Vagina (tissue), 2 donors: ENCODE measurements around the gene KRT86.

Source experiments
- POLR2A ChIP-seq, 2 donors: fragments of 450-650 bp; IDR thresholded peaks; one replicate each; pipeline ENCODE4 v1.6.1; 2017; ENCODE audit warnings: antibody characterized with exemption in 2 of 2, mild to moderate bottlenecking in 2 of 2, moderate library complexity in 2 of 2
- POLR2AphosphoS5 ChIP-seq, 2 donors: sonication (generic); formaldehyde crosslinking; IDR thresholded peaks; one replicate each; pipeline ENCODE4 v1.9.0; 2017; ENCODE audit warnings: antibody characterized with exemption in 2 of 2, mild to moderate bottlenecking in 2 of 2, low read depth in 1 of 2; ENCODE audit not compliant: insufficient read depth in 1 of 2
- TF ChIP-seq, protein P1 (sequence below), 3 experiments: fragments of 450-650 bp in 2 of 3; fragments of 200-600 bp in 1 of 3; sonication (generic) in 1 of 3; IDR thresholded peaks; one replicate each; pipeline ENCODE4 v1.5.1; 2017 to 2019; ENCODE audit warnings: antibody characterized with exemption in 3 of 3, mild to moderate bottlenecking in 2 of 3, moderate library complexity in 2 of 3

DNA sequence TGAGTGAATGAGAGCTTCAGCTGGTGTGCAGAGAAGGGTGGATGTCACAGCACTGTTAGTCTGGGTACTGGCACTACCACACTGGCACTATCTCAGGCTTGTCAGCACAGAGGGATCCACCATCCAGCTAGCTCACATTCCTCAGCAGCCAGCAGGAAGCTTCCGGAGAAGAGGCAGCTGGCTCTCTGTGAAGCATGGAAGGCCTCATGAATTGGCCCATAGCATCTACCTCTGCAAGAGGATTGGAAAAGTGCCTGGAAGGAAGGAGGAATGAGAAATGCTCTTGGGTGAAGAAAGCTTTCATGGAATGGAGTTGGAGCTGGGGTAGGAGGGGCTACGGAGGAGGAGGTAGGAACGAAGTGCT lies 36.8 kb downstream of the KRT86 start:
- TF ChIP-seq, protein P1, sequence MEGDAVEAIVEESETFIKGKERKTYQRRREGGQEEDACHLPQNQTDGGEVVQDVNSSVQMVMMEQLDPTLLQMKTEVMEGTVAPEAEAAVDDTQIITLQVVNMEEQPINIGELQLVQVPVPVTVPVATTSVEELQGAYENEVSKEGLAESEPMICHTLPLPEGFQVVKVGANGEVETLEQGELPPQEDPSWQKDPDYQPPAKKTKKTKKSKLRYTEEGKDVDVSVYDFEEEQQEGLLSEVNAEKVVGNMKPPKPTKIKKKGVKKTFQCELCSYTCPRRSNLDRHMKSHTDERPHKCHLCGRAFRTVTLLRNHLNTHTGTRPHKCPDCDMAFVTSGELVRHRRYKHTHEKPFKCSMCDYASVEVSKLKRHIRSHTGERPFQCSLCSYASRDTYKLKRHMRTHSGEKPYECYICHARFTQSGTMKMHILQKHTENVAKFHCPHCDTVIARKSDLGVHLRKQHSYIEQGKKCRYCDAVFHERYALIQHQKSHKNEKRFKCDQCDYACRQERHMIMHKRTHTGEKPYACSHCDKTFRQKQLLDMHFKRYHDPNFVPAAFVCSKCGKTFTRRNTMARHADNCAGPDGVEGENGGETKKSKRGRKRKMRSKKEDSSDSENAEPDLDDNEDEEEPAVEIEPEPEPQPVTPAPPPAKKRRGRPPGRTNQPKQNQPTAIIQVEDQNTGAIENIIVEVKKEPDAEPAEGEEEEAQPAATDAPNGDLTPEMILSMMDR (IDR thresholded peaks at IDR 0.05), result no peak
- no peak for TF ChIP-seq POLR2A (IDR thresholded peaks at IDR 0.05)
- no peak for TF ChIP-seq POLR2AphosphoS5 (IDR thresholded peaks at IDR 0.05; ENCODE audit: insufficient read depth in 1 of 2, low read depth in 1 of 2)
